Liver (tissue), 3 donors: ENCODE data around the gene GPC3.

Source experiments
- HNF4A ChIP-seq, 2 donors: conservative IDR thresholded peaks; 2 replicates each; pipeline ENCODE4 v1.6.1; 2016; ENCODE audit warnings: antibody characterized with exemption in 2 of 2, mild to moderate bottlenecking in 2 of 2
- RAD21 ChIP-seq, 2 donors: IDR thresholded peaks; 2 replicates each; pipeline ENCODE4 v1.6.1; 2016; ENCODE audit warnings: antibody characterized with exemption in 2 of 2, mild to moderate bottlenecking in 2 of 2
- YY1 ChIP-seq: IDR thresholded peaks from 2 replicates; pipeline ENCODE4 v1.6.1; 2016; ENCODE audit warnings: antibody characterized with exemption, mild to moderate bottlenecking
- TF ChIP-seq, protein P1 (sequence below): IDR thresholded peaks from 2 replicates; pipeline ENCODE4 v1.6.1; 2016; ENCODE audit warnings: antibody characterized with exemption, mild to moderate bottlenecking
- TF ChIP-seq, protein P2 (sequence below): fragments of 150-350 bp; IDR thresholded peaks from 2 replicates; pipeline ENCODE4 v1.5.1; 2017; ENCODE audit warnings: improper control_type of control experiment, low read depth, low read length; ENCODE audit not compliant: missing input control
- TF ChIP-seq, protein P3 (sequence below): IDR thresholded peaks from 2 replicates; pipeline ENCODE4 v1.6.1; 2016; ENCODE audit warnings: antibody characterized with exemption
- donor health status: healthy.
- donor health status: healthy.

DNA sequence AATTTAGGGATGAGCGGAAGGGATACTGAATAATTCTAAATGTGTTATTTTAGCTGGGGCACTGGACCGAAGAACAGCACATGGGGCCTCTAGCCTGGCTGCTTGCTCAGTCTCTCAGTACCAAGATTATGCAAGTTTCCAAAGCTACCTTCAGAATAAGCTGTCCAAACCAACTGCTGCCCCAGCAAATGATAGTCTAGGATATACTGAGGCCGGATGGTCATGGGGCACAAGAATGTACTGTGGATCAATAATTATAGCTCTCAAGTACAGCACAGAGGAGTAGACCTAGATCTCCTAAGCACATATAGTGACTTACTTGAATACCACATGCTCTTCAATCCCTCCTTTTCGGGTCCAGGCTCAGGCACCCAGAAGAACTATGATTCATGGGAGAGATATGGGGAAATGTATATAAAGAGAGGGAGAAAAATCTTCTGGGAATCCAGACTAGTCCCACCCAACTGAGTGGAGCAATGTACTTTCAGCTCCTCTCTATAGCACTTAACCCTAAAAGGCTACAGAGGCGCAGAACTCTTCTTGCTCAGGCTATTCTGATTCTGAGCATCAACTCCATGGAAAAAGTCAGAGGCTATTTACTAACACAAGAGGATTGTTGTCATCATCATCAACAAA lies 409.8 kb downstream of the GPC3 start:
- TF ChIP-seq, protein P1, sequence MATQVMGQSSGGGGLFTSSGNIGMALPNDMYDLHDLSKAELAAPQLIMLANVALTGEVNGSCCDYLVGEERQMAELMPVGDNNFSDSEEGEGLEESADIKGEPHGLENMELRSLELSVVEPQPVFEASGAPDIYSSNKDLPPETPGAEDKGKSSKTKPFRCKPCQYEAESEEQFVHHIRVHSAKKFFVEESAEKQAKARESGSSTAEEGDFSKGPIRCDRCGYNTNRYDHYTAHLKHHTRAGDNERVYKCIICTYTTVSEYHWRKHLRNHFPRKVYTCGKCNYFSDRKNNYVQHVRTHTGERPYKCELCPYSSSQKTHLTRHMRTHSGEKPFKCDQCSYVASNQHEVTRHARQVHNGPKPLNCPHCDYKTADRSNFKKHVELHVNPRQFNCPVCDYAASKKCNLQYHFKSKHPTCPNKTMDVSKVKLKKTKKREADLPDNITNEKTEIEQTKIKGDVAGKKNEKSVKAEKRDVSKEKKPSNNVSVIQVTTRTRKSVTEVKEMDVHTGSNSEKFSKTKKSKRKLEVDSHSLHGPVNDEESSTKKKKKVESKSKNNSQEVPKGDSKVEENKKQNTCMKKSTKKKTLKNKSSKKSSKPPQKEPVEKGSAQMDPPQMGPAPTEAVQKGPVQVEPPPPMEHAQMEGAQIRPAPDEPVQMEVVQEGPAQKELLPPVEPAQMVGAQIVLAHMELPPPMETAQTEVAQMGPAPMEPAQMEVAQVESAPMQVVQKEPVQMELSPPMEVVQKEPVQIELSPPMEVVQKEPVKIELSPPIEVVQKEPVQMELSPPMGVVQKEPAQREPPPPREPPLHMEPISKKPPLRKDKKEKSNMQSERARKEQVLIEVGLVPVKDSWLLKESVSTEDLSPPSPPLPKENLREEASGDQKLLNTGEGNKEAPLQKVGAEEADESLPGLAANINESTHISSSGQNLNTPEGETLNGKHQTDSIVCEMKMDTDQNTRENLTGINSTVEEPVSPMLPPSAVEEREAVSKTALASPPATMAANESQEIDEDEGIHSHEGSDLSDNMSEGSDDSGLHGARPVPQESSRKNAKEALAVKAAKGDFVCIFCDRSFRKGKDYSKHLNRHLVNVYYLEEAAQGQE, result no peak
- TF ChIP-seq, protein P2, sequence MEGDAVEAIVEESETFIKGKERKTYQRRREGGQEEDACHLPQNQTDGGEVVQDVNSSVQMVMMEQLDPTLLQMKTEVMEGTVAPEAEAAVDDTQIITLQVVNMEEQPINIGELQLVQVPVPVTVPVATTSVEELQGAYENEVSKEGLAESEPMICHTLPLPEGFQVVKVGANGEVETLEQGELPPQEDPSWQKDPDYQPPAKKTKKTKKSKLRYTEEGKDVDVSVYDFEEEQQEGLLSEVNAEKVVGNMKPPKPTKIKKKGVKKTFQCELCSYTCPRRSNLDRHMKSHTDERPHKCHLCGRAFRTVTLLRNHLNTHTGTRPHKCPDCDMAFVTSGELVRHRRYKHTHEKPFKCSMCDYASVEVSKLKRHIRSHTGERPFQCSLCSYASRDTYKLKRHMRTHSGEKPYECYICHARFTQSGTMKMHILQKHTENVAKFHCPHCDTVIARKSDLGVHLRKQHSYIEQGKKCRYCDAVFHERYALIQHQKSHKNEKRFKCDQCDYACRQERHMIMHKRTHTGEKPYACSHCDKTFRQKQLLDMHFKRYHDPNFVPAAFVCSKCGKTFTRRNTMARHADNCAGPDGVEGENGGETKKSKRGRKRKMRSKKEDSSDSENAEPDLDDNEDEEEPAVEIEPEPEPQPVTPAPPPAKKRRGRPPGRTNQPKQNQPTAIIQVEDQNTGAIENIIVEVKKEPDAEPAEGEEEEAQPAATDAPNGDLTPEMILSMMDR, result no peak
- TF ChIP-seq HNF4A (conservative IDR thresholded peaks at IDR 0.05) (no peak), RAD21 (IDR thresholded peaks at IDR 0.05) (no peak), YY1 (no peak)
- TF ChIP-seq, protein P3, sequence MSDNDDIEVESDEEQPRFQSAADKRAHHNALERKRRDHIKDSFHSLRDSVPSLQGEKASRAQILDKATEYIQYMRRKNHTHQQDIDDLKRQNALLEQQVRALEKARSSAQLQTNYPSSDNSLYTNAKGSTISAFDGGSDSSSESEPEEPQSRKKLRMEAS, result no peak
